DND-41 (cell line): Measurements from ENCODE around the gene CPEB1.

ENCODE experiments used
- ATAC-seq: fragments of 200-7000 bp; cut with Tn5 transposase; 3 replicates; pipeline ENCODE4 v1.9.1; 2021; ENCODE audit warnings: low read depth; ENCODE audit not compliant: insufficient read depth
- DNase-seq: peaks from one replicate; pipeline ENCODE4 v3.0.0-alpha.2; 2020
- H2AFZ ChIP-seq: 2 replicates; pipeline ENCODE4 v1.6.0; 2012; ENCODE audit warnings: low read depth, low read length
- H3K27ac ChIP-seq: 2 replicates; pipeline ENCODE4 v1.5.1; 2012; ENCODE audit warnings: low read length, inconsistent platforms
- H3K27me3 ChIP-seq: fragments of 200-600 bp; sonication (generic); 2 replicates; pipeline ENCODE4 v1.6.0; 2012; ENCODE audit warnings: low read length, mild to moderate bottlenecking, inconsistent platforms; ENCODE audit not compliant: insufficient read depth, poor library complexity
- H3K36me3 ChIP-seq: 2 replicates; pipeline ENCODE4 v1.5.1; 2012; ENCODE audit warnings: low read length, inconsistent platforms; ENCODE audit not compliant: insufficient read depth
- H3K4me1 ChIP-seq: 2 replicates; pipeline ENCODE4 v1.5.1; 2012; ENCODE audit warnings: mild to moderate bottlenecking, low read length; ENCODE audit not compliant: insufficient read depth
- H3K4me2 ChIP-seq: 2 replicates; pipeline ENCODE4 v1.6.0; 2012; ENCODE audit warnings: mild to moderate bottlenecking, moderate library complexity, low read length, inconsistent platforms; ENCODE audit not compliant: insufficient read depth
- H3K4me3 ChIP-seq, 2 experiments: fragments of 200-600 bp in 1 of 2; shearing (Covaris generic) in 1 of 2; 2 replicates each; pipeline ENCODE4 v1.5.1; 2012 to 2016; ENCODE audit warnings: inconsistent platforms in 2 of 2, low read length in 2 of 2, mild to moderate bottlenecking in 2 of 2, low read depth in 1 of 2, moderate library complexity in 1 of 2
- H3K79me2 ChIP-seq: 2 replicates; pipeline ENCODE4 v1.6.0; 2012; ENCODE audit warnings: low read length, inconsistent platforms; ENCODE audit not compliant: insufficient read depth
- H3K9ac ChIP-seq: 2 replicates; pipeline ENCODE4 v1.6.0; 2012; ENCODE audit warnings: low read depth, mild to moderate bottlenecking, inconsistent platforms, low read length, moderate library complexity
- H3K9me3 ChIP-seq: 2 replicates; pipeline ENCODE4 v1.5.1; 2012; ENCODE audit warnings: low read length, moderate library complexity, mild to moderate bottlenecking, inconsistent platforms; ENCODE audit not compliant: insufficient read depth, severe bottlenecking
- H4K20me1 ChIP-seq: 2 replicates; pipeline ENCODE4 v1.6.0; 2012; ENCODE audit warnings: low read length; ENCODE audit not compliant: insufficient read depth
- CTCF ChIP-seq: IDR thresholded peaks from 2 replicates; pipeline ENCODE4 v1.5.1; 2012; ENCODE audit warnings: borderline replicate concordance, low read length, moderate library complexity, mild to moderate bottlenecking; ENCODE audit not compliant: poor library complexity, severe bottlenecking; ENCODE audit errors: extremely low read depth
- EZH2 ChIP-seq: IDR thresholded peaks from 3 replicates; pipeline ENCODE4 v1.6.1; 2012; ENCODE audit warnings: borderline replicate concordance, low read depth, mild to moderate bottlenecking, moderate library complexity, low read length, inconsistent platforms; ENCODE audit not compliant: severe bottlenecking

The CPEB1 gene

GRCh38 chr15:82570721-82571508 lies 76.2 kb downstream of the CPEB1 start:
- no peaks in the 10 kb centered on the region for H3K9me3 ChIP-seq
- H3K27ac ChIP-seq, result no peak overlapping the region
- no peak overlapping the region for H3K4me2 ChIP-seq
- H3K36me3 ChIP-seq, result no peaks in the 10 kb centered on the region
- no peak overlapping the region for H3K4me3 ChIP-seq
- H3K79me2 ChIP-seq, result no peaks in the 10 kb centered on the region
- DNase-seq (no peak), ATAC-seq (no peak)
- H2AFZ ChIP-seq, result no peak overlapping the region
- H4K20me1 ChIP-seq, result no peaks in the 10 kb centered on the region
- H3K4me1 ChIP-seq, result no peaks in the 10 kb centered on the region
- H3K9ac ChIP-seq, result no peak overlapping the region
- TF ChIP-seq EZH2 (no peak), CTCF (no peak)
- peaks cover 14% of the 10 kb centered on the region for H3K27me3 ChIP-seq

- DNase-seq (no peak), ATAC-seq (no peak)
- Histone ChIP-seq H3K4me1 (no peaks in the 10 kb centered on the region), H2AFZ (no peak overlapping the region), H3K27ac (no peak overlapping the region), H3K36me3 (no peaks in the 10 kb centered on the region), H3K9ac (no peak overlapping the region), H4K20me1 (no peaks in the 10 kb centered on the region), H3K79me2 (no peaks in the 10 kb centered on the region), H3K4me2 (no peak overlapping the region), H3K9me3 (no peaks in the 10 kb centered on the region), H3K27me3 (peaks cover 17% of the 10 kb centered on the region), H3K4me3 (no peak overlapping the region)
- no peak for TF ChIP-seq CTCF
- TF ChIP-seq EZH2, result no peak
Observed at GRCh38 chr15:82569834-82570233, 77.3 kb downstream of the CPEB1 start.

GRCh38 chr15:82568986-82569385 lies 78.2 kb downstream of the CPEB1 start:
- Histone ChIP-seq H3K27me3 (peaks cover 17% of the 10 kb centered on the region), H3K27ac (no peak overlapping the region), H4K20me1 (no peaks in the 10 kb centered on the region), H3K4me2 (no peak overlapping the region), H3K36me3 (no peaks in the 10 kb centered on the region), H3K9ac (no peak overlapping the region), H3K79me2 (no peaks in the 10 kb centered on the region), H2AFZ (no peak overlapping the region), H3K4me1 (no peaks in the 10 kb centered on the region), H3K9me3 (no peaks in the 10 kb centered on the region), H3K4me3 (no peak overlapping the region)
- DNase-seq (no peak), ATAC-seq (no peak)
- TF ChIP-seq EZH2 (no peak), CTCF (no peak)
